Smooth muscle cell (in vitro differentiated cells): ENCODE results near the gene ERO1B. TPM values are rescaled to one million over a fixed set of nuclear protein-coding genes. Genes with fewer than 3 reads are reported as not detected.

Source experiments
- DNase-seq: peaks from one replicate; lab custom pipeline; 2025; ENCODE audit not compliant: unreplicated experiment; lab: John Stamatoyannopoulos, UW
- H2AFZ ChIP-seq: fragments of 200-600 bp; sonication (generic); 2 replicates; pipeline ENCODE4 v1.6.0; 2016; ENCODE audit warnings: antibody characterized with exemption, low read depth, mild to moderate bottlenecking
- H3F3A ChIP-seq: fragments of 200-600 bp; sonication (generic); 2 replicates; pipeline ENCODE4 v1.6.0; 2017; ENCODE audit warnings: antibody characterized with exemption, low read depth
- H3K27ac ChIP-seq: fragments of 200-600 bp; sonication (generic); 2 replicates; pipeline ENCODE4 v1.5.1; 2016; ENCODE audit warnings: low read depth, mild to moderate bottlenecking
- H3K27me3 ChIP-seq: fragments of 200-600 bp; sonication (generic); 2 replicates; pipeline ENCODE4 v1.6.1; 2016; ENCODE audit warnings: low read depth, mild to moderate bottlenecking
- H3K36me3 ChIP-seq: fragments of 200-600 bp; sonication (generic); 2 replicates; pipeline ENCODE4 v1.5.1; 2016; ENCODE audit warnings: low read depth
- H3K4me1 ChIP-seq: fragments of 200-600 bp; sonication (generic); 2 replicates; pipeline ENCODE4 v1.5.1; 2016; ENCODE audit warnings: low read depth
- H3K4me2 ChIP-seq: fragments of 200-600 bp; sonication (generic); 2 replicates; pipeline ENCODE4 v1.6.0; 2016; ENCODE audit warnings: mild to moderate bottlenecking
- H3K4me3 ChIP-seq: fragments of 200-600 bp; sonication (generic); 2 replicates; pipeline ENCODE4 v1.5.1; 2016; ENCODE audit warnings: mild to moderate bottlenecking
- H3K79me2 ChIP-seq: fragments of 200-600 bp; sonication (generic); 2 replicates; pipeline ENCODE4 v1.6.0; 2016; ENCODE audit warnings: low read depth, mild to moderate bottlenecking
- H3K9ac ChIP-seq: fragments of 200-600 bp; sonication (generic); 2 replicates; pipeline ENCODE4 v1.6.0; 2016; ENCODE audit warnings: low read depth
- H3K9me3 ChIP-seq: fragments of 200-600 bp; sonication (generic); replicated peaks from 2 replicates; pipeline ENCODE4 v1.5.1; 2016; ENCODE audit warnings: low read depth
- H4K20me1 ChIP-seq: fragments of 200-600 bp; sonication (generic); 2 replicates; pipeline ENCODE4 v1.6.0; 2016; ENCODE audit warnings: low read depth
- WGBS: methylation state at CpG from one replicate; pipeline ENCODE4 v1.1.7; 2016; ENCODE audit warnings: low lambda C conversion rate; 5-methylcytosine and 5-hydroxymethylcytosine counted together
- polyA plus RNA-seq: library from polyadenylated mRNA; unstranded; fragments of >200 nt; fragmentation: Nextera tagmentation; extraction: Ambion mirVana; gene quantifications from 2 replicates; pipeline ENCODE4 v1.2.1, GENCODE V29; 2016
- total RNA-seq: library from RNA; depleted of rRNA; stranded (reverse); fragments of >200 nt; gene quantifications from 2 replicates; pipeline ENCODE4 v1.2.3, GENCODE V29; 2014
- TF ChIP-seq, protein P1 (sequence below): fragments of 200-600 bp; sonication (generic); IDR thresholded peaks from 2 replicates; pipeline ENCODE4 v1.5.1; 2017; ENCODE audit warnings: borderline replicate concordance, mild to moderate bottlenecking, antibody characterized with exemption; ENCODE audit not compliant: insufficient read depth, poor library complexity, severe bottlenecking

ERO1B gene
- total and polyA plus RNA-seq, 2 experiments from 2014 or later = 1.3 to 1.9 TPM

DNA sequence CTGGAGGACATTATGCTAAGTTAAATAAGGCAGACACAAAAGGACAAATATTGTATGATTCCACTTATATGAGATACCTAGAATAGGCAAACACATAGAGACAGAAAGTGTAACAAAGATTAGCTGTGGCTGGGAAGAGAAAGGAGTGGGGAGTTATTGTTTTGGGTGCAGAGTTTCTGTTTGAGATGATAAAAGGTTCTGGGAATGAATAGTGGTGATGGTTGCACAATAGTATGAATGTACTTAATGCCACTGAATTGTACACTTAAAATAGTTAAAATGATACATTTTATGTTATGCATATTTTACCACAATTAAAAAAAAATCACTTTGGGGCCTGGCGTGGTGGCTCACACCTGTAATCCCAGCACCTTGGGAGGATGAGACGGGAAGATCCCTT is 21.2 kb upstream of the ERO1B start:
- Histone ChIP-seq H3F3A (no peaks in the 10 kb centered on the region), H3K9ac (no peak overlapping the region), H3K4me1 (no peaks in the 10 kb centered on the region), H3K79me2 (no peaks in the 10 kb centered on the region), H3K36me3 (no peaks in the 10 kb centered on the region), H2AFZ (no peak overlapping the region), H3K4me3 (no peak overlapping the region), H3K4me2 (no peak overlapping the region), H3K27ac (no peak overlapping the region), H3K27me3 (peaks cover 3% of the 10 kb centered on the region), H4K20me1 (no peaks in the 10 kb centered on the region), H3K9me3 (no peaks in the 10 kb centered on the region)
- WGBS = 89% methylated on average over 2 of the region's 2 CpGs
- DNase-seq = no peak
- TF ChIP-seq, protein P1, sequence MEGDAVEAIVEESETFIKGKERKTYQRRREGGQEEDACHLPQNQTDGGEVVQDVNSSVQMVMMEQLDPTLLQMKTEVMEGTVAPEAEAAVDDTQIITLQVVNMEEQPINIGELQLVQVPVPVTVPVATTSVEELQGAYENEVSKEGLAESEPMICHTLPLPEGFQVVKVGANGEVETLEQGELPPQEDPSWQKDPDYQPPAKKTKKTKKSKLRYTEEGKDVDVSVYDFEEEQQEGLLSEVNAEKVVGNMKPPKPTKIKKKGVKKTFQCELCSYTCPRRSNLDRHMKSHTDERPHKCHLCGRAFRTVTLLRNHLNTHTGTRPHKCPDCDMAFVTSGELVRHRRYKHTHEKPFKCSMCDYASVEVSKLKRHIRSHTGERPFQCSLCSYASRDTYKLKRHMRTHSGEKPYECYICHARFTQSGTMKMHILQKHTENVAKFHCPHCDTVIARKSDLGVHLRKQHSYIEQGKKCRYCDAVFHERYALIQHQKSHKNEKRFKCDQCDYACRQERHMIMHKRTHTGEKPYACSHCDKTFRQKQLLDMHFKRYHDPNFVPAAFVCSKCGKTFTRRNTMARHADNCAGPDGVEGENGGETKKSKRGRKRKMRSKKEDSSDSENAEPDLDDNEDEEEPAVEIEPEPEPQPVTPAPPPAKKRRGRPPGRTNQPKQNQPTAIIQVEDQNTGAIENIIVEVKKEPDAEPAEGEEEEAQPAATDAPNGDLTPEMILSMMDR = no peak

DNA sequence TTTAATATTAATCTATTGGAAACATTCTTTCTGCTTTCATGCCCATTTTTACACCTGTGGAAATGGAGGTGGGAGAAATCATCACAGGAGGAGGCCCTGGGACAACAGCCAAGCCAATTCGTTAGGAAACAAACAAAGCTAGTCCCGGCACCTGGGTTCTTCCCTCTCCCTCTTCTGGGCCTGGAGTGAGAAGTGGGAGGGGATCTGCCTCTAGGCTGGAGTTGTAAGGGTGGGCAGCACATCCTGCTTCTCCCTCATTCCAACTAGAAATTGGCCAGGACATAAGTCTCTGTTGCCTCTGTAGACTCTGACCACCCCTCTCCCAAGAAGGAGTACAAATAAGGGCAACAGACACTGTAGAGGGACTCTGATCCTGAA is 20.2 kb upstream of the ERO1B start:
- DNase-seq = no peak
- no peak overlapping the region for H3K4me2 ChIP-seq
- TF ChIP-seq, protein P1 = no peak
- peaks cover 3% of the 10 kb centered on the region for H3K27me3 ChIP-seq
- H3K4me3 ChIP-seq = no peak overlapping the region
- H3K79me2 ChIP-seq = no peaks in the 10 kb centered on the region
- H3K9me3 ChIP-seq = no peaks in the 10 kb centered on the region
- no peaks in the 10 kb centered on the region for H3K4me1 ChIP-seq
- H4K20me1 ChIP-seq = no peaks in the 10 kb centered on the region
- no peak overlapping the region for H3K9ac ChIP-seq
- no peak overlapping the region for H2AFZ ChIP-seq
- H3F3A ChIP-seq = no peaks in the 10 kb centered on the region
- 82% methylated on average over 2 of the region's 2 CpGs for WGBS
- no peaks in the 10 kb centered on the region for H3K36me3 ChIP-seq
- H3K27ac ChIP-seq = no peak overlapping the region

DNA sequence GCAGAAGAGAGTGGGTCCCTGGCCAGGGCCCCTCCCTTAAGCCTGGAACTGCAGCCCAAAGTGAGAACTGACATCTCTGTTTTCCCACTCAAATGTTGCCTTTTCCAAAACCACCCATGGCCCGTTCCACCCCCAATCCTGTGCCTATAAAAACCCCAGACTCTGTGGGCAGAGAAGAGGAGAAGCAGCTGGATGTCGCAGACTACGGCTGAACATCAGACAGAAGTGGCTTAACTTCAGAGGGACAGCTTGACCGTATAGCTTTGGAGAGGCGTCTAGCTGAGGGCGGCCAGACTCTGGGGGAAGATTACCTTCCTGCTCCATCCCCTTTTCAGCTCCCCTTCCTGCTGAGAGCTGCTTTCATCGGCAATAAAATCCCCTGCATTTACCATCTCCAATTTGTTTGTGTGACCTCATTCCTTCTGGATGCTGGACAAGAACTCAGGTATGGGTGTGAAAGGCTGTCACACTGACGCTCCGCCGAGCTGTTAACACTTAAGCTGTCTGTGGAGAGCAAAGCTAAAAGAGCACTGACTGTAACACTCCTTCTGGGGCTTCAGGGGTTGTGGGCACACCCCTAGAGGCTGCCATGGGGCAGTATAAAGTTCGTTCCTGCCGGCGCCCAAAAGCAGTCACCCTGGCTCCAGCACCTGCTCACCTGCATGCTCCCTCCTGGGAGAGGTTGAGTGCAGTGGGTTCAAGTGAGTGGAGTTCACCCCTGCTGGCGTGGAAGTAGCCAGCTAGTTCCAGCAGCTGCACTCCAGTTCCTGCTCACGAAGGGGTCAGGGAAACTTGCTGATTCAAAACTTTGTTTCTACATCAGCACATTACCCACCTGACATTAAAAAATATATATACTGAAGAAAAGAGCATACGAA is 19.6 kb upstream of the ERO1B start:
- Histone ChIP-seq H3K9me3 (no peaks in the 10 kb centered on the region), H3F3A (no peaks in the 10 kb centered on the region), H3K4me1 (no peaks in the 10 kb centered on the region), H3K4me3 (no peak overlapping the region), H4K20me1 (no peaks in the 10 kb centered on the region), H3K27me3 (peaks cover 3% of the 10 kb centered on the region), H2AFZ (no peak overlapping the region), H3K4me2 (no peak overlapping the region), H3K9ac (no peak overlapping the region), H3K27ac (no peak overlapping the region), H3K36me3 (no peaks in the 10 kb centered on the region), H3K79me2 (no peaks in the 10 kb centered on the region)
- WGBS = 76% methylated on average over 16 of the region's 16 CpGs
- TF ChIP-seq, protein P1 = no peak
- no peak for DNase-seq

DNA sequence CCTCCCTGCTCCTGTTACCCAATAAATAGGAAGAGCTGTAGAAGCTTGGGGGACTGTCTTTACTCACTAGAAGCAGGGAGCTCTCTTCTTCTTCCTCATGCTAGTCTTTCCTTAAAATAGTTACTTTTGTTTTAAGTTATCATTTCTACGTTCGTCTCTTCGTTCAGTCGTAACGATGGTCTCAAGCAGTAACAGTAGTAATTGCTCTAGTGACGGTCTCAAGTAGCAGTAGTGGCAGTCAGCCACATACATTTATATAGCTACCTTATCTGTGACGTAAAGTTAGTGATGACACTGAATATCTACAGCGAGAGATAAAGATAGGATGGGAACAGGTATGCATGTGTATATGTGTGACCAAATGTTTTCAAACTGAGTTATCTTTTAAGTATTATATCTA is 15.4 kb upstream of the ERO1B start:
- Histone ChIP-seq H3K9ac (no peak overlapping the region), H2AFZ (no peak overlapping the region), H4K20me1 (no peaks in the 10 kb centered on the region), H3K4me1 (no peaks in the 10 kb centered on the region), H3K4me2 (no peak overlapping the region), H3K27me3 (peaks cover 3% of the 10 kb centered on the region), H3K79me2 (no peaks in the 10 kb centered on the region), H3K36me3 (no peaks in the 10 kb centered on the region), H3K9me3 (no peaks in the 10 kb centered on the region), H3F3A (no peaks in the 10 kb centered on the region), H3K4me3 (no peak overlapping the region), H3K27ac (no peak overlapping the region)
- DNase-seq = no peak
- TF ChIP-seq, protein P1 = no peak
- 52% methylated on average over 8 of the region's 8 CpGs for WGBS
